ENCODE results near the gene ARHGAP21.

- no peak for TF ChIP-seq CTCF (conservative IDR thresholded peaks at IDR 0.05; ENCODE audit: low read length)
- TF ChIP-seq EZH2phosphoT487 (IDR thresholded peaks at IDR 0.05; ENCODE audit: borderline replicate concordance), result no peak
Measured at GRCh38 chr10:24568042-24568441, 155.6 kb downstream of the ARHGAP21 start.

All from Loucy (cell line).